ENCODE results near the gene SMAD6.

Gene SMAD6

GRCh38 chr15:66715181-66715624 is 13.2 kb downstream of the SMAD6 start:
- in situ Hi-C loops (cut with MboI; ENCODE audit: low pct_unique_long_range_greater_than_20kb, low sequenced_read_pairs): no loop called here
- no peak for DNase-seq

- DNase-seq: peak; percentile 61
- in situ Hi-C loops (cut with MboI; ENCODE audit: low pct_unique_long_range_greater_than_20kb, low sequenced_read_pairs): no loop called here
These were observed 14.0 kb downstream of the SMAD6 start for GRCh38 chr15:66715720-66716655.

GRCh38 chr15:66716656-66717020 is 14.6 kb downstream of the SMAD6 start:
- in situ Hi-C loops (cut with MboI; ENCODE audit: low pct_unique_long_range_greater_than_20kb, low sequenced_read_pairs): no loop called here
- peak; percentile 60 for DNase-seq

GRCh38 chr15:66718220-66718988 is 16.4 kb downstream of the SMAD6 start:
- in situ Hi-C loops (cut with MboI; ENCODE audit: low pct_unique_long_range_greater_than_20kb, low sequenced_read_pairs): no loop called here
- no peak for DNase-seq

- no peak for DNase-seq
- in situ Hi-C loops (cut with MboI; ENCODE audit: low pct_unique_long_range_greater_than_20kb, low sequenced_read_pairs): no loop called here
These were observed 17.4 kb downstream of the SMAD6 start for GRCh38 chr15:66719471-66719870.

GRCh38 chr15:66720206-66721010 is 18.4 kb downstream of the SMAD6 start:
- in situ Hi-C loops (cut with MboI; ENCODE audit: low pct_unique_long_range_greater_than_20kb, low sequenced_read_pairs): no loop called here

GRCh38 chr15:66721020-66721419 is 19.0 kb downstream of the SMAD6 start:
- no peak for DNase-seq
- in situ Hi-C loops (cut with MboI; ENCODE audit: low pct_unique_long_range_greater_than_20kb, low sequenced_read_pairs): no loop called here

More at GRCh38 chr15:66720206-66721010, 18.4 kb downstream of the SMAD6 start:
- DNase-seq: peak; percentile 94

- in situ Hi-C loops (cut with MboI; ENCODE audit: low pct_unique_long_range_greater_than_20kb, low sequenced_read_pairs): no loop called here
- no peak for DNase-seq
These were observed 19.5 kb downstream of the SMAD6 start for GRCh38 chr15:66721501-66721937.

- in situ Hi-C loops (cut with MboI; ENCODE audit: low pct_unique_long_range_greater_than_20kb, low sequenced_read_pairs): no loop called here
These were observed 19.9 kb downstream of the SMAD6 start for GRCh38 chr15:66721954-66722353.

GRCh38 chr15:66722757-66723540 is 20.9 kb downstream of the SMAD6 start:
- in situ Hi-C loops (cut with MboI; ENCODE audit: low pct_unique_long_range_greater_than_20kb, low sequenced_read_pairs): no loop called here
- DNase-seq: no peak

More at GRCh38 chr15:66721954-66722353, 19.9 kb downstream of the SMAD6 start:
- DNase-seq: no peak

GRCh38 chr15:66723826-66724731 is 22.0 kb downstream of the SMAD6 start:
- DNase-seq: no peak
- in situ Hi-C loops (cut with MboI; ENCODE audit: low pct_unique_long_range_greater_than_20kb, low sequenced_read_pairs): no loop called here

- in situ Hi-C loops (cut with MboI; ENCODE audit: low pct_unique_long_range_greater_than_20kb, low sequenced_read_pairs): no loop called here
These were observed 22.9 kb downstream of the SMAD6 start for GRCh38 chr15:66724732-66725463.

GRCh38 chr15:66725464-66725785 is 23.4 kb downstream of the SMAD6 start:
- DNase-seq: no peak
- in situ Hi-C loops (cut with MboI; ENCODE audit: low pct_unique_long_range_greater_than_20kb, low sequenced_read_pairs): no loop called here

More at GRCh38 chr15:66724732-66725463, 22.9 kb downstream of the SMAD6 start:
- no peak for DNase-seq

GRCh38 chr15:66726386-66726785 is 24.4 kb downstream of the SMAD6 start:
- in situ Hi-C loops (cut with MboI; ENCODE audit: low pct_unique_long_range_greater_than_20kb, low sequenced_read_pairs): no loop called here
- no peak for DNase-seq

GRCh38 chr15:66729331-66729951 is 27.4 kb downstream of the SMAD6 start:
- DNase-seq: no peak
- in situ Hi-C loops (cut with MboI; ENCODE audit: low pct_unique_long_range_greater_than_20kb, low sequenced_read_pairs): no loop called here

GRCh38 chr15:66730168-66731021 is 28.4 kb downstream of the SMAD6 start:
- DNase-seq: no peak
- in situ Hi-C loops (cut with MboI; ENCODE audit: low pct_unique_long_range_greater_than_20kb, low sequenced_read_pairs): no loop called here
